Fibroblast of the aortic adventitia (primary cell): Measurements from ENCODE around the gene PRKRA. TPM values are rescaled to one million over a fixed set of nuclear protein-coding genes. Genes with fewer than 3 reads are reported as not detected.

ENCODE experiments used
- DNase-seq: peaks from one replicate; pipeline ENCODE4 v3.0.0-alpha.2; 2010; ENCODE audit warnings: low read depth
- H3K4me3 ChIP-seq: 2 replicates; pipeline ENCODE4 v1.5.1; 2011; ENCODE audit warnings: low read depth, mild to moderate bottlenecking, control low read depth, low read length, moderate library complexity
- CTCF ChIP-seq: IDR thresholded peaks from 2 replicates; pipeline ENCODE4 v1.5.1; 2011; ENCODE audit warnings: mild to moderate bottlenecking, low read length, control low read depth, inconsistent platforms; ENCODE audit not compliant: insufficient read depth
- total RNA-seq: library from RNA; depleted of rRNA; stranded (reverse); fragments of >200 nt; gene quantifications from 2 replicates; pipeline ENCODE4 v1.2.3, GENCODE V29; 2012; ENCODE audit warnings: low replicate concordance

Gene PRKRA
- total RNA-seq, 1 donor: 55.8 TPM

- no peak for DNase-seq
- no peak overlapping the region for H3K4me3 ChIP-seq
- TF ChIP-seq CTCF: no peak
Measured at GRCh38 chr2:178409261-178409660, 41.7 kb downstream of the PRKRA start.

GRCh38 chr2:178404368-178404767 lies 46.6 kb downstream of the PRKRA start:
- no peak for DNase-seq
- H3K4me3 ChIP-seq: no peak overlapping the region
- no peak for TF ChIP-seq CTCF

DNA sequence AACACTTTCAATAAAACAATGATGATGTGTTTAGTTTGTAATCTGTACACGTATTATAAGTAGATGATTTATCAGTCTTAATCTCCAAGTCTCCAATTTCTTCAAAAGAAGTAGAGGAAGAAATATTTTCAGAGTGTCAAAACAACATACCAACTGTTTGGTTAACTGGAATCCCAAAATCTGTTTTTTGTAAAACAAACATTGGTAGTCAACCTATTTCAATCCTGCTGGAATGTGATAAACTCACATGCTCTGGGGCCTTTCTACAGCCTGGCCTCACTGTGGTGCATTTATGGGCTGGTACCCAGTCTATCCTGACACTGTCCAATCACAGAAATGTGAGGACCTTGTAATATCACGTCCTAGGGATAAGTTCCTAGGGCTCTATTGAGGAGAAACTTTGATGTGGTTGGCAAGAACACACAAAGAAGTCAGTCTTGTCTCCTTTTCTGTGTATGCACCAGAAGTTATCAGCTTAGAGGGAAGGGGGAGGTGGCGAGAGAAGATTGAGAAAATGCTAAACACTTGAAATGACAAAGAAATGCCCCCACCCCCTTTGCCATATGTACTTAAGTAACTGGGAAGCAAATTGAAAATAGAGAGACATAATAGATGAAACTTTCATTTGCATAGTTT lies 47.2 kb downstream of the PRKRA start:
- no peak overlapping the region for H3K4me3 ChIP-seq
- no peak for TF ChIP-seq CTCF
- DNase-seq: no peak

DNA sequence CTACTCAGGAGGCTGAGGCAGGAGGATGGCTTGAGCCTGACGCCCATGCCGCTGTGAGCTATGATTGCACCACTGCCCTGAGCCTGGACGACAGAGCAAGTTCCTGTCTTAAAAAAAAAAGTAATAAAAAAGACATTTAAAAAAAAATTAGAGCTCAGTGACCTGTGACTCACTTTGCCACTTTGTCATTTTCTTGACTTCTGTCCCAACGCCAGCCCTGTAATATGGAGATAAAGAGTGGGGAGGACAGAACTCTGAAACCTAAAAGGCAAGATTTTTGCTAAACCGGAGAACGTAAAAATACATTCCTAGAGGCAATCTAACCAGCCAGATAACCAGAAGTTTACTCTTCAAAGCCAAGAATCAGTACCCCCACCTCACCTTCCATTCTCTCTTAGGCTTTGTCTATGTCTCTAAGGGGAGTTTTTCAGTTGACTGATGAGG lies 49.0 kb downstream of the PRKRA start:
- H3K4me3 ChIP-seq: no peak overlapping the region
- TF ChIP-seq CTCF: no peak
- no peak for DNase-seq

DNA sequence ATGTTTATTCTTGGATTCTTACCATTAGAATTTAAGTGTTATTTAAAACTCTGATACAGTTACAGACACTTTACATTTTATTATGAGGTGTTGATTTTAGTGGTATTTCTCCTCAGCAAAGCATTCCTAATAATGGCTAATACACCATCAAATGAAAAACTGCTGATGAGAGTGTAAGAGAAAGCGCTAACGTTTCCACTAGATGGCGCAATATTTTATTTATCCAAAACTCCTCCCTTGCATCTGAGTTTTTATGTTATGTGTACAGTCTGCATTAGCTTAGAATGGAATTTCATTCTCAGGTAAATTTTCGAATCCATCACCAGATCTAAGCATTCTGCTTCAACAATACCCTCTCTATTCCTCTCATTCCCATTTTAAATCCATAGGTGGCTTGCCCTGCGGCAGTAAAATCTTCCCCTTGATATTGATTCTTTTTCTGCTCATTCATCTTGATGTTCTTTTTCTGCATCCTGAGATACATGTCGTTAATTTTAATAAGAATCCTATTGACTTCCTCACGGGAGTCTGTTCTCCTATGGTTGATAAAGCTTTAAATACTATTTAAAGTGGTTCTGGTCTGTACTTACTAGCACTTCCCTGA lies 53.9 kb downstream of the PRKRA start:
- DNase-seq: peak; percentile 71
- TF ChIP-seq CTCF: peak; percentile 56
- H3K4me3 ChIP-seq: no peak overlapping the region

DNA sequence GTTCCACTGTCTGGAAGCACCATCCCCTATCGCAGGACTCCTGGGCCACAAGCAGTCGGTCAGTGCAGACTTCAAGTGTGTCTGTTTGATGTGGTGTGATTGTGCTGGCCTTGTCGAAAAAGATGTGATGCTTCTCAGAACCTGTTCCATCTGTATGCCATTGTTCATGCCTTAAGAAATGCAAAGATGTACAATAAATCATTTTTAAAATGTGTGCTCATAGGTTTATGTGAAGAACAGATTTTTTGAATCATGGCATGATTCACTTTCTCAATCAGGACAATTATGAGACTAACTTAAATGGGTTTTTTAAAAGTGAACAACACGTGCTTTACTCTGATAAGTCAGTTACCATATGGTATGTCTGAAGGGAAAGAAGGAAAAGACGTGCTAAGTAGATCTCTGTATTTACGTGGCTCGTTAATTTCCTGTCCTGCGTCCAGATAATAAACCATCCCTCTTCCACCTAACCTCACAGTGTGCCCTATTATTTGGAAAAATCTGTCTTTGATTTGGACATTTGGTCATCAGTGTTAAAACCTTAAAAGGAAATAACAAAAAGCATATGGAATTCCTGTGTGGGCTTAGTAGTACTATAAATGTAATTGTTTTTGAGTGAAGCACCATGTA lies 54.9 kb downstream of the PRKRA start:
- no peak for TF ChIP-seq CTCF
- DNase-seq: no peak
- H3K4me3 ChIP-seq: no peak overlapping the region

DNA sequence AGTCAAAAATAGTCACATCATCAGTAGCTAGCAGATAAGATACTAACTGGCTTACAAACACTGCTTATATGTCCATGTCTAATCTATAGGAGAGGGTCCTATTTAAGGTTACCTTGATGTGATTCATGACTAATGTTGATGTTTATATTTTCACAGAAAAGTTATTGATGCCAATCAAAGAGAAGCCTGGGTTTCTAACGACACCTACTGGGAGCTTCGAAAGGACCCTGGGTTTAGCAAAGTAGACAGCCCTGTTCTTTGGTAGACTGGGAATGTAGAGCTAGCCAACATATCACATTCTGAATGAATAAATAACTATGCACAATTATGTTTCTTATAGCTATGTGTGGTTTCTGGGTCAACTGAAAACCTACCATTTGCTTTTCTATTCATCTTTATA lies 55.7 kb downstream of the PRKRA start:
- TF ChIP-seq CTCF: no peak
- H3K4me3 ChIP-seq: no peak overlapping the region
- DNase-seq: no peak
